Subcutaneous adipose tissue (tissue), 4 donors: ENCODE measurements around the gene LPO. TPM values are rescaled to one million over a fixed set of nuclear protein-coding genes. Genes with fewer than 3 reads are reported as not detected.

ENCODE experiments used
- total RNA-seq, 4 donors: library from RNA; depleted of rRNA; stranded (reverse); fragments of >200 nt; gene quantifications; one replicate each; pipeline ENCODE4 v1.1.0, GENCODE V29; 2016
- TF ChIP-seq, protein P1 (sequence below): fragments of 450-650 bp; IDR thresholded peaks from one replicate; pipeline ENCODE4 v1.5.1; 2016; ENCODE audit warnings: low read depth, mild to moderate bottlenecking, control low read depth, antibody characterized with exemption, moderate library complexity

LPO gene
- total RNA-seq = not detected

DNA sequence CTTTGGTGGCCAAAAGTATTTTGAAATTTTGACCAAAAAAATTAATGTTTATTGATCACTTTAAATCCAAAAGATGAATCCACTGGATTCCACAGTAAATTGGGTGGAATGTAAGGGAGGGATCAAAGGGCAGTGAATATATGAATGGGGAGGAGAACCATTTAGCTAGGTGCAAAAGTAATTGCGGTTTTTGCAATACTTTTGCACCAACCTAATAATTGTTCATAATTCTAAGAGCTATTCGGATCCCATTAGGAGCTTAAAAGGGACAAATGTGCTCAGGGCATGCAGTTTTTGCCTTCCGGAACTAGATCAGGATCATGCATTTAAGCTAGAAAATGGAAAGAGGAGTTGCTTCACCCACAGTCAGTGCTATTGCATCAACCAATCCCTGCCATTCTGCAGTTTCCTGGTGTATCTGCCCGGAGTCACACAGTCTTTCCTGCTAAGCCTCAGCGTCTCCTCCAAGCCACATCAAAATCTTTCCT, at the start of gene LPO:
TSS of gene LPO (plus strand) at position 438 of the 488 bp plus-strand sequence. CDS start 4,396 bp downstream, outside the sequence.
- TF ChIP-seq, protein P1, sequence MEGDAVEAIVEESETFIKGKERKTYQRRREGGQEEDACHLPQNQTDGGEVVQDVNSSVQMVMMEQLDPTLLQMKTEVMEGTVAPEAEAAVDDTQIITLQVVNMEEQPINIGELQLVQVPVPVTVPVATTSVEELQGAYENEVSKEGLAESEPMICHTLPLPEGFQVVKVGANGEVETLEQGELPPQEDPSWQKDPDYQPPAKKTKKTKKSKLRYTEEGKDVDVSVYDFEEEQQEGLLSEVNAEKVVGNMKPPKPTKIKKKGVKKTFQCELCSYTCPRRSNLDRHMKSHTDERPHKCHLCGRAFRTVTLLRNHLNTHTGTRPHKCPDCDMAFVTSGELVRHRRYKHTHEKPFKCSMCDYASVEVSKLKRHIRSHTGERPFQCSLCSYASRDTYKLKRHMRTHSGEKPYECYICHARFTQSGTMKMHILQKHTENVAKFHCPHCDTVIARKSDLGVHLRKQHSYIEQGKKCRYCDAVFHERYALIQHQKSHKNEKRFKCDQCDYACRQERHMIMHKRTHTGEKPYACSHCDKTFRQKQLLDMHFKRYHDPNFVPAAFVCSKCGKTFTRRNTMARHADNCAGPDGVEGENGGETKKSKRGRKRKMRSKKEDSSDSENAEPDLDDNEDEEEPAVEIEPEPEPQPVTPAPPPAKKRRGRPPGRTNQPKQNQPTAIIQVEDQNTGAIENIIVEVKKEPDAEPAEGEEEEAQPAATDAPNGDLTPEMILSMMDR = no peak

DNA sequence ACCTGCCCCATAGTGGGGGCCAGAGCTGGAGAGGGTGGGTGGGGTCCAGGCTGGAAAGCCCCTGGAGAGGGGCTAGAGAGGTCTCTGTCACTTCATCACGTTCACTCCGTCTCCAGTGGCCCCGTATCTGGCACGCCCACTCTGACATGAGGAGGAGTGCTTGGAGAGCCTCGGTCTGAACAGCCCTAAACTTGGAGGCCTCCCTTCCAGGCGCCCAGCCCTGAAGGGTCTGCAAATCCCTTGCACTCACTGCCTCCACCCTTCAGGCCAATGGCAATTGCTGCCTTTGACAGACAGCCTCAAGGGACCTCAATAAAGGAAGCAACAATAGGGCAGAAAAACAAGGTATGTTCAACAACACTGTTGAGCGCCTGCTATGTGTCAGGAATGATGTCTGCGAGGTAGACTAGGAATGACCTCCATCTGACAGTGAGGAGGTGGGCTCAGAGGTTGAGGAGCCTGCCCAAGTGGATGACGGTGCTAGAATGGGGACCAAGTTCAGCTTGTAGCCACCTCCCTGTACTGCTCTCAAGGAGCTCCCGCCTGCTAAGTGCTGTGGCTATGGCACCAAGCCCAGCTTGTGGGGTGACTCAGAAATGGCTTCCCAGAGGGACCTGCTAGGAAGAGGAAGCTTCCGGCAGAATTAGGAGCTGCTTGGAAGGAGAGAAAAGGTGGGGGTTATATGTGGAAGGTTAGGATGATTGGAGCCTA, 48.8 kb upstream of the LPO start:
- TF ChIP-seq, protein P1 = no peak

DNA sequence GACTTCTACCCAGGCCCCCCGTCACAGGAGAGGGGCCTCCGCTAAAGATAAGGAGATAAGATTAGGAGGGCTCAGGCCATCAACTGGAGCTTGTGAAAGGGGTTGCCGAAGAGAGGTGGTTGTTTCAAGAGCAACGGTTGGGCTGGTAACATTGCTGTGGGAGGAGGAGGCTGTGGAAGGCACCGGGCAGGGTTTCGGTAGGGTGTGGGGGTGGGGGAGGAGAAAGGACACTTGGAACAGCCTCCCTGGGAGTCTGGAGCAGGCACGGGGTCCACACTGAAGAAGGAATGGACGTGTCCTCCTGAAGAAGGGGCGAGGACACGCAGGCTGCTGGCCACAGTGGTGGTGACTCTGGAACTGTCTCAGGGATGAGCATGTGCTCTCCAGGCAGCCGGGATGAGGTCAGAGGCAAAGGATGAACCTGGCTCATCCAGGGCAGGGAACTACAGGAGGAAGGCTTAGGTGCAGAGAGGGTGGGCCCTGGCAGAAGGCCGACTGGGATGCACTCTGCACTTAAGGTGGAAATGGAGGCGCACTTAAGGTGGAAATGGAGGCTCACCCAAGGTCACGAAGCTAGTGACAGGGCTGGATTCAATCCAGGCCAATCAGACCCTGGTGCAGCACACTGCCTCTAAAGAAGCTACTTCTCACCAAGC, 47.0 kb upstream of the LPO start:
- TF ChIP-seq, protein P1 = no peak

DNA sequence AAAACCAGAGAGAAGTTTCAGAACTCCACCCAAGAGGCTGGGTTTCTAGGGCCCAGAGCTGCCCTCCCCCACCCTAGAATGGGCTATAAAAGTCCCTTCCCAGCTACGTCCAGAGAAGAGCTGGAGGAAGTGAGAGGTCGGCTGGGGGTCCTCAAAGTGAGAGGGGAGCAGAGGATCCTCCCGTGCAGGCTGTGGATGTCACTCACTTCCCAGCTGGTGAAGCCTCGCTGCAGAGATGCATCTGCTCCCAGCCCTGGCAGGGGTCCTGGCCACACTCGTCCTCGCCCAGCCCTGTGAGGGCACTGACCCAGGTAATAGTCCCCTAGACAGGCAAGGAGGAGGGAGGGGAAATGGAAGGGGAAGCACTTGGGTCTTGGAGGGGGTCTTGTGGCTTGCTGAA, 45.8 kb upstream of the LPO start, which contains the start of gene EPX:
TSS of gene EPX (plus strand) at position 115 of the 400 bp plus-strand sequence. CDS start at position 236, 121 bp downstream.
- TF ChIP-seq, protein P1 = no peak

DNA sequence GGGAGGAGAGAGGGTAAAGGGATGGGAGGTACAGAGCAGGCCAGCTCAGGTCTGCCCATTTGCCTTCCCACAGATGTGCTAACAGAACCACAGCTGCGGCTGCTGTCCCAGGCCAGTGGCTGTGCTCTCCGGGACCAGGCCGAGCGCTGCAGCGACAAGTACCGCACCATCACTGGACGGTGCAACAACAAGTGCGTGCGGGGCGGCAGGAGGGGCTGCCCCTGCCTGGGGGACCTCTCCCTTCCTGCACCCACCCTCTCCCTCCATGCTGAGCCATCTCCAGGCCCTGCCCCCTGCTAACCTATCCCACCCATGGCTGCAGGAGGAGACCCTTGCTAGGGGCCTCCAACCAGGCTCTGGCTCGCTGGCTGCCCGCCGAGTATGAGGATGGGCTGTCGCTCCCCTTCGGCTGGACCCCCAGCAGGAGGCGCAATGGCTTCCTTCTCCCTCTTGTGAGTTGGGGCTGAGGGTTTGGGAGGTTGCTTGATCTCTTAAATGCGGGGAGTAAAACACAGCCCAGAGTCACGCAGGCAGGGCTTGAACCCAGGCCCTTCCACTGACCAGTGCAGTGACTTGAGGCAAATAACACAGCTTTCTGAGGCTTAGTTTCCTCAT, 44.6 kb upstream of the LPO start:
- TF ChIP-seq, protein P1 = no peak

DNA sequence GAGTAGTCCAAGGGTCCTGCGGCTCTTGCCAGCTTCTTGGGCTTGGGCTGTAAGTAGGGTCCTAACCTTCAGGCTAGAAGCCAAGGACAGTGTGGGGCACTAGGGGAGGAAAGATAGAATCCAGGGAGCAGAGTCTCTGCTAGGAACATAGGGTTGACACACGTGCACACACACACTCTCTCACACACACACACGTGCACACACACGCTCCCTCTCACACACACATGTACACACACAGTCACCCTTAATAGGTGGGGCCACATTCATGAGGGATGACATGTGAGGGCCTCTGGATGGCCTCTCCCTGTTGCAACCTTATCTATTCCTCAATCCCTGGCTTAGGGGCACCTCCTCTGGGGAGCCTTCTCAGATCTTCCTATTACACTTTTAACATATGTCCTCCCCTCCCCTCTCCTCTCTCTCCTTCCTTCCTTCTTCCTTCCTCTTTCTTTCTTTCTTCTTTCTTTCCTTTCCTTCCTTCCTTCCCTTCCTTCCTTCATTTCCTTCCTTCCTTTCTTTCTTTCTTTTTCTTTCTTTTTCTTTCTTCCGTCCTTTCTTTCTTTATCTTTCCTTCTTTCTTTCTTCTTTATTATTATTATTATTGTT, 42.8 kb upstream of the LPO start:
- TF ChIP-seq, protein P1 = no peak
